ENCODE results near the gene PTGES2.

The PTGES2 gene

DNA sequence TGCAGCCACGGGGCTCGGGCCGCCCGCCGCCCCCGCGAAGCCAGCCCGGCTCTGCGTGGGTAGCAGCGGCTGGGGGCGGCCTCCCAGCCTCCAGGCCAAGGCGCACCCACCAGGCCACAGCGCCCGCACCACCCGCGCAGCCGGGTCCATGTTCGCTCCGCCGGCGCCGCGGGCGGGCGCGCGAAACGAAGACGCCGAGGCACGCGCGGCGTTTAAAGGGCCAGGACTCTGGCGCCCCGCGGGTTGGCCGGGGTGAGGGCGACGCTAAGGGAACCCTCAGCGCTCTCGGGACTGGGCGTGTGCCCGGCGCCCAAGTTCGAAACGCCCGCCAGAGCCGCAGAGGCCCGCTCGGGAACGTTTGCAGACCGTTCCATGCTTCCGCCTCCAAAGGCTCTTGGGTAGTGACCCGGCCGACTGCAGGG is at the start of gene PTGES2:
Gene PTGES2 (minus strand): TSS at position 162 of the 422 bp plus-strand sequence. CDS start 12 bp downstream, at position 150.
- peak; percentile 91 for DNase-seq

DNA sequence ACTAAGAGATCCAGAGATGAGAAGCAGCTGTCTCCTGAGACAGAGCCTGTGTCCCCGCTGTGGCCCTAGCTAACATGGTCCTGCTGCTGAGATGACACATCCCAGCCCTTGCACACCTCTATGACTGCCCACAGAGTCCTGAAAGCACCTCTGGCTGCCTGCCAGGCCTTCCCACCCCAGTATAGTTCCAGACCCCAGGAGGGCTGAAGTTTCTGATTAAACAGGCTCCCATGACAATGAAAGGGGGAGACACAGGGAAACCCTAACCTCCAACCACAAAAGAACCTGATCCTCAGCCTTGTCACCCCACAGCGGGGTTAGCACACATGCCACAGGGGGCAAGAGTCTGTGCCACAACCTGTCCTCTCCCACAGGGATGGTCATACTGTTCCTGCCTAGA is 48.2 kb upstream of the PTGES2 start:
- no peak for DNase-seq

DNA sequence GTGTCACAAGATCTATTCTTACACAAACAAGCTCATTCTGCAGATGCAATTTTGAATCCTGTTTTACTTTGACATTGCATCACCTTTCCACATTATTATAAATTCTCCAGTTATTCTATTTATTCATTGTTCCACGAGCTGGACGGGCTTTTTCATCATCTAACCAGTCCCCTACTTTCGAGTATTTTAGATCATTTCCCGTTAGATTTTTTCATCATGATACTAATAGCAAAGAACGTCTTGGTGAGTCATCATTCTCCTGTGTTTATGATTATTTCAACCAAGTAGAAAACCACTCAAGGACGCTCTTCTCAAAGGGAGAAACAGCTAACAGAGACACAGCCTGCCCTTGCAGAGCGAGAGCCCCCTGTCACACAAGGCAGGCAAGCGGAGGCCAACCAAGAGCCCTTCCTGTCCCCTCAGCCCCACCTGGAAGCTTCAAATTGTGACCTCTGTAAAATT is 47.6 kb upstream of the PTGES2 start:
- DNase-seq = no peak

DNA sequence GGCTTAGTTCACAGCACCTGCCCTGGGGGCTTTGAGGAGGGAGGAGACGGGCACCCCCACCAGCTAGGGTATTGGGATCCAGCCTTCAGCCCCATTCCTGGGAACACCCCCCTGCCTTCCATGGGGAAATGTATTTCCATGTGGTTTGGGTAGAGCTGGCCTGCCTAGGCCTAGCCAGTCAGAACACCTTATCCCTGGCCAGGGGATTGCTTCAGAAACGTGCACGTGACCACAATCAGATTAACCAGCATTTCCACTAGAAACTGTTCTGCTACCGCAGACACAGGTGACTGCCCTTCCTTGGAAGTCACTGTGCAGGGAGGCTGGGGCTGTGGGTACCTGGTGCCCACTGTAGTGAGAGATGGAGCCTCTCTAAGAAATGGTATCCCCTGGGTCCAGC is 46.5 kb upstream of the PTGES2 start:
- DNase-seq = no peak

DNA sequence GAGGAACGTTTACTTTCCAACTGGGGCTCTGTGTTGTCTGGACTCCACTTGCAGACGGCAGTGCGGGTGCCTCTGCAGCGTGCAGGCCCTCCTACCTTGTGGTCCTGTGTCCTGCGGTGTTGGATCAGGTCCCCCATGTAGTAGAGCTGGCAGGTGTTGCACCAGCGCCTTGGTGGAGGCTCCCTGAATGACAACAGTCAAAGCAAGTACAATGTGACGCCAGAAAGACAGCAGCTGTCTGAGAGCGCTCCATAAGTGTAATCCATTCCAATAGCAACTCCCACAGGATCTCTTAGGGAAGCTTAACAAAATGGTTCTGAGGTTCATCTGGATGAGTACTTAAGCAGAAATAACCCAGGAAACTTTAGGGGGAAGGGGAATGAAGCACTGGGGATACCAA is 42.4 kb upstream of the PTGES2 start:
- DNase-seq = no peak

DNA sequence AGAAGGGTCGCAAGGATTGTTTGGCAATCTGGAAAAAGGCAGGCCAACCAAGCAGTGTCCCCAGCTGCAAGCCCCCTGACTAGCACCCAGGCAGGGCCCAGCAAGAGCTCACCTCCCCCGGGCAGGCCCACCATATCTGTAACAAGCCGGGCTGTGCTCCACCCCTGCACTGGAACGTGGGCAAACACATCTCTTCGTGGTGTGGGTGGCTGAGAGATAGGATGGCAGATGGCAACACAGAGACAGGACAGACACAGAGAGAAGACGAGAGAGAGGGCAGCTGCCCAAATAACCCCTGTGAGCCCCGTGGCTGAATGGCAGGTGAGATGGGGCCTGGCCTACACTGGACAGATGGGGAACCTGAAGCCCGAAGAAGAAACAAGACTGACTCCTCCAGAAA is 42.0 kb upstream of the PTGES2 start:
- no peak for DNase-seq

DNA sequence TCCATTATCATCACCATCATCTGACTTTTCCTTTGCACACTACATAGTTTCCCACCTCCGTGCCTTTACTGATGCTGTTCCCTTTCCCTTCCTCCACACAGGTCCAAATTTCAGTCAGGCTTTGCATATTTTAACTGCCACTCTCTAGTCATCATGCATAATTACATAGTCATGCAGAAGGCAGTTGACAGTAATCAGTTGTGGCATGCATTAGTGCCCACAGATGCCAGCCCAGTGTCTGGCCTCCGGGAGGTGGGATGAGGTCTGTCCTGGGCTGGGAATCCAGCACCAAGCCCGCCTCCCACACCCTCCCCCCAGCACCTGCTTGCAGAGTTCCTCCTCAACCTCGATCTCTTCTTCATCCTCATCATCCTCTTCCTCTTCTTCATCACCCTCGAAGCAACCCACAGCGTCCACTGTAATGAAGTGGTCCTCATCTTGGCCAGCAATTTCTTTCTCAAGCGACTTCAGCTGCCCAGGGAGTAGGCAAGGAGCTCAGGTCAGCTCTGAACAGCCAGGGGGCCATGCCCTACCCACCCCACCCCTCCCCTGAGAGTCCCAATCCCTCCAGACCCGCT is 41.3 kb upstream of the PTGES2 start:
- DNase-seq = no peak

DNA sequence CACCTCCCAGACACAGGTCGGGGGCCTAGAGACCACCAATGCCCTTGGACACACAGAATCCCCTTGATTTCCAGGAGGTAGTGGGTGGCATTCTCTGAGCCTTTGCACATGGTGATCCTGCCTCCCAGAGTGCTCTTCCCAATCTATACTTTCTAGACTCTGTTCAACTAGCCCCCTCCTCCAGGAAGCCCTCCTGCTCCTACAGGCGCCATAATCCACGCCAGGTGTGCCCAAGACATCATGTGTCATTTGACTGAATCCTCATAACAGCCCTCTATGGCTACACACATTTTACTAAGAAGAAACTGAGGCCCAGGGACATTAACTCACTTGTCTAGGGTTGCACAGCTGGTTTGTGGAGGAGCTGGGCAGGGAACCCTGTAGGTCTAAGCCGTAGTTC is 39.7 kb upstream of the PTGES2 start:
- no peak for DNase-seq

DNA sequence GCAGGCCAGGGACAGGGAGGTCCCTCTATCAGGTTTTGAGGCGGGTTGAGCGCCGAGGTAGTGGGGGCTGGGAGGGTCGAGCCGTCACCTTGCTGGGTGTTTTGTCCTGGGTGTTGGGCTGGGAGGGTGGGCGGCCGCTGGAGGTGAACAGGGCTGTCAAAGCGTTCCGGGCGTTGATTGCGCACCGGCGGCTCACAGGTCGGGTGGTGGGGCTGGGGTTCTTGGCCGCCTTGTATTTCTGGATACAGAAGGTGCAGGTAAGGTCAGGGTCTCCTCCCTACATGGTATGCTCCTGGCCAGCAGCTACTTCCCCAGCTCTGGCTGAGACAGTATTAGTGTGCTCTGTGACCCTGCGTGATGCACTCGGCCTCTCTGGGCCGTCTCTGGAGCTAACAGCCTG is 38.6 kb upstream of the PTGES2 start:
- no peak for DNase-seq

DNA sequence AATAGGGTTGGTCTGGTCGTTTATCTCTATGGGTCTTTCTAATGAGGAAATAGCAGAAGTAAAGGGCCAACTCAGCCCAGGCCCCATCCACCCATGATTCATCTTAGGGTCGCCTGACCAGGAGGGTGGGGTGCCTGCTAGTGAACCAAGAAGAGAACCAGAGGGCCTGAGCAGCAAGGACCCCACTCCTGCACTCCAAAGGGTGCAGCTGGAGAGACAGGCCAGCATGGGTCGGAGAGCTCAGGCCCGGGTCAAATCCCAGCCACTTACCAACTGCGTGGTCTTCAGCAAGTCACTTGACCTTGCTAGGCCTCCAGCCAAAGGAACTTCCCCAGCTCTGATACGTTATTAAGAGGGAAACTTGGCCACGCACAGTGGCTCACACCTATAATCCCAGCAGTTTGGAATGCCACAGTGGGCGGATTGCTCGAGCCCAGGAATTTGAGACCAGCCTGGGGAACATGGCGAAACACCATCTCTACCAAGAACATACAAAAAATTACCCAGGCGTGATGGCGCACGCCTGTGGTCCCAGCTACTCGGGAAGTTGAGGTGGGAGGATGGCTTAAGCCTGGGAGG is 36.9 kb upstream of the PTGES2 start:
- no peak for DNase-seq

DNA sequence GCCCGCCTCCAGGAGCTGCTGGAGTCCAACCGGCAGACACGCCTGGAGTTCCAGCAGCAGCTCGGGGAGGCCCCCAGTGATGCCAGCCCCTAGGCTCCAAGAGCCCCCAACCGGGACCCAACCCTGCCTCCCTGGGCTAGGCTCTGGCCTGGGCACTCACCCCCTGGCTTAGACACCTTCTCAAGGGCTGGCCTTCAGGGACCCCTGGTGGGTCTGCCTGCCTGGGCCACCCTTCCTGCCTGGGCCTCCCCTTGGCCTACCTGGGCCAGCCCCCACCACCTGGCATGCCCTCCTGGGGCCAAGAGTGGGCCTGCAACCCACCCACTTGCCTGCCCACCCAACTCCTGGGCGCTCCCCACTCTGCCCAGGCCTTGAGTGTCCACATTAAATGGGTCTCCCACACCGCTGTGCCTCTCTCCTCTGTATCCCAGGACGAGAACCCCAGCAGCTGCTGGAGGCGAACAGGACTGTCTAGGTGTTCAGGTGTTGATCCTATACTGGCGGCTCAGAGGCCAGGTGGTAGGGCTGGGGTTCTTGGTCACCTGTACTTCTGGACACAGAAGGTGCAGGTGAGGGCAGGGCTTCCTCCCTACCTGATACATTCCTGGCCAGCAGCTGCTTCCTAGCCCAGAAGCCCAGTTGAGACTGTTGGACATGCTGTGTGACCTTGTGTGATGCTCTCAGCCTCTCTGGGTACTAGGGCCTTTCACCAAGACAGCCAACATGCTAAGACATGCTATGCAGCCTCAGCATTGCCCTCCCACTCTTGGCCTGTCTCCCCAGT is 36.2 kb upstream of the PTGES2 start:
- no peak for DNase-seq

DNA sequence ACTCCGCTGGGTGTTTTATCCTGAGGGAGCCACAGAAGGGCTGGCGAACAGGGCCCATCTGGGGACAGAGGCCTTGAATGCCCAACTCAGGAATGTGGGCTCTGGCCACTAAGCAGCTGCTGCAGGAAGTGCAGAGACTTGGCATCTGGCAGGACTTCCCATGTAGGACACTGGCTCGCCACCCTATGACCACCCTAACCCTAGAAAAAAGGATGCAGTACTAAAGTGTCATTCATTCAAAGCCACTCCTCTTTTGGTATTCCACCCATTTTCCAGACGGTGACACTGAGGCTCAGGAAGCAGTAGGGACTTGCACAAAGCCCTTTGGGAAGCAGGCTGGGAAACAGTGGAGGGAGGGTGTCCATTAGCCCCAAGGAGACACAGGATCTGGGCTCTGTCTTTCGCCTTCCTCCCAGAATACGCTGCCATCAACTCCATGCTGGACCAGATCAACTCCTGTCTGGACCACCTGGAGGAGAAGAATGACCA is 35.5 kb upstream of the PTGES2 start:
- DNase-seq = no peak

DNA sequence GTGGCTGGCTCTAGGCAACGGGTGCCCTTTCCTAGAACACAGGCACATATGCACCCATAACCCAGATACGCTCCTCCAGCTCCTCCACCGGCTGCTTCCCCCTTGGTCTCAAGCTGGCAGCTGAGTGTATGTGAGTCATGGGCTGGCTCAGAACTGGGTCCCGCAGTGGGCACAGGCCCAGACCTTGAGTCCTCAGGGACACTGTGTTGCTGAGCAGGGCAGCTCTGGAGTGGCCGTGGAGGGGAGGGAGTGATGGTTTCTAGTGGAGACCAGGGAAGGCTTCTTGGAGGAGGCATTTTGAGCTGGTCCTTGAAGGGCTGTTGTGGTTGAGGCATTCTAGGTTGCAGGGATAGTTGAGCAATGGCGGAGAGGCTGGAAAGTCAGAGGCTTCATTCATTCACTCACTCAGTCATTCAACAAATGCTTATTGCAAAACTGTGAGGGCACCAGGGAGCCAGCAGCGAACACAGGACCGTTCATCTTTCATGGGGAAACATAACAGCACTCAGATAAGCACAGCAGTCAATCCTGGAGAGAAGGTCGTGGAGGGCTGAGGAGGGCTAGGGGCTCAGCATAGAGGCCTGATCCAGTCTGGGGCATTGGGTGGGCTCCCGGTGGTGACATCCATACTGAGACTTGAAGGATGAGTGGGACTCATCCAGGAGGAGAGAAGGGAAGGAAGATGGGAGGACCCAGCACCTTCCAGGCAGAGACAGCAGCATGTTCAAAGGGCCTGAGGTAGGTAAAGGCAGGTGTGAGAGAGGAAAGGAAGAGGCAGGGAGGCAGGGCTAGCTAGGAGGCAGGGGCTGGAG is 34.9 kb upstream of the PTGES2 start:
- DNase-seq = no peak

DNA sequence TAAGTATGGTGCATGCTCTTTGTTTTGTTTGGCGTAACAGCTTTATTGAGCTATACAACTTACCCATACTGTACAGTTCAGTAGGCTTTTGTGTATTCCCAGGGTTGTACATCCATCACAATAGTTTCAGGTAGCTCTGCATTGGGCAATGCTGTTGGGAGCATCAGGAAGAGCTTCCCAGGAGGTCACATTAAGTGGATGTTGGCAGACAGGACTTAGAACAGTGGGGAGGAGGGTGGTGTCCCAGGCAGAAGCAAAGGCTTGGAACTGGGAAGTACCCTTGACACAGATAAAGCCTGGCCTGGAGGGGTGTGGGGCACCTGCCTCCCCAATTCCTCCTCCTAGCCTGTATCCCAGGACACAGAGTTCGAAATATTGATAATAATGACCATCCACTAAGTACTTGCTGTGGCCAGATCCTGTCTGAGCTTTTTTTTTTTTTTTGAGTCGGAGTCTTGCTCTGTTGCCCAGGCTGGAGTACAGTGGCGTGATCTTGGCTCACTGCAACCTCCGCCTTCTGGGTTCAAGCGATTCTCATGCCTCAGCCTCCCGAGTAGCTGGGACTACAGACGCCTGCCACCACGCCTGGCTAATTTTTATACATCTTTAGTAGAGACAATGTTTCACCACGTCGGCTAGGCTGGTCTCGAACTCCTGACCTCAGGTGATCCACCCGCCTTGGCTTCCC is 33.8 kb upstream of the PTGES2 start:
- no peak for DNase-seq

DNA sequence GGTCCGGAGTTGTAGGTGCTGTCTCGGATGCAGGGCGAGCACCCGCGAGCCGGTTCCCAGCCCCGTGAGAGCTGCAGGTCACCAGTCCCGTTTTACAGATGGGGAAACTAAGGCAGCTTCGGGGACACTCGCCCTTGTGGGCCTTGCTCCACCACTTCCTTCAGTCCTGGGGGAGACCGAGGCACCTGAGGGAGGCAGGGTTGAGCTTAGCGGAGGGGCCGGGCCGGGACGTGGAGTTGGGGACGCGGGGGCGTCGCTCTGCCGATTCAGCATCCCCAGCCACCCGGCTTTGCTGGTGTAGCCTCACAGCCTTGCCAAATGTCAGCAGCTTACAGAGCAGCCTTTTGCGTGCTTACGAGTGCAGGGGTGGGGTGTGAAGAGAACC is 33.1 kb upstream of the PTGES2 start:
- DNase-seq = peak; percentile 86

DNA sequence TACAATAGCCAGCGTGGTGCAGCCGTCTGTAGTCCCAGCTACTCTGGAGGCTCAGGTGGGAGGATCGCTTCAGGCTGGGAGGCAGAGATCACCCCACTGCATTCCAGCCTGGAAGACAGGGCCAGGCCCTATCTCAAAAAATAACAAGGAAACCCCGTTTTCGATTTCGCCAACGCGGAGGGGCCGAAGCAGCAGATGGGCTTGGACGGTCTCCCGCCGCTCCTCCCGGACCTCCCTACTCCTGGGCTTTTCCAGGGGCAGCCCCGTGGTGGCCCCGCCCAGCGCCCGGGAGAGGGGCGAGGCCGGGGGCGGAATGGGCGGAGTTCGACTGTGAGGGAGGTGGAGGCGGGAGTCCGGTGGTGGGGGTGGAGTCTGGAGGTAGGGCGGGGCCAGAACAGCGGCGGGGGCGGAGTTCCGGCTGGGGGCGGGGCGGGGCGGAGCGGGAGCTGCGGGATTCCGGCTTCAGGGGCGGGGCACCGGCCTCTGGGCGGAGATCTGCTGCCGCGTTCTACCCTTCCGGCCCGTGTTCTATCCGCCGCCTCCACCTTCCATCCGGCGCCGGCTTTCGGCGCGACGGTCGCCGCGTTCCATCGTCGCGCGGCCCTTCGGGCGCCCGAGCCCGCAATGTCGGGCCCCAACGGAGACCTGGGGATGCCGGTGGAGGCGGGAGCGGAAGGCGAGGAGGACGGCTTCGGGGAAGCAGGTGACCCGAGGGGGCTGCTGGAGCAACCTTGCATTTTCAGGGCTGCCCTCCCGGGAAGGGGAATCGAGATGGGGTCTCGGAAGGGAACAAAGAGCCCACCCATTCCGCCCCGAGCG is 32.5 kb upstream of the PTGES2 start, which contains the start of gene BBLN:
Gene BBLN (plus strand): TSS at position 482 of the 819 bp plus-strand sequence. CDS start 143 bp downstream, at position 625.
- DNase-seq = peak; percentile 97

DNA sequence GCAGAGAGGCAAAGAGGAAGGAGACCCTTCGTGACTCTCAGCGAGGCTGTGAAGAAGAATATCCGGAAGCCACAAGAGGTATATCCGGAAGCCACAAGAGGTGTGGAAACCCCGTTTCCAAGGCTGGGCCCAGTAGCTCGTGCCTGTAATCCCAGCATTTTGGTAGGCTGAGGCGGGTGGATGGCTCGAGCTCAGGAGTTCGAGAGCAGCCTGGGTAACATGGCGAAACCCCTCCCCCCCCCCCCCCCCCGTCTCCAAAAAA is 31.9 kb upstream of the PTGES2 start:
- peak; percentile 77 for DNase-seq

DNA sequence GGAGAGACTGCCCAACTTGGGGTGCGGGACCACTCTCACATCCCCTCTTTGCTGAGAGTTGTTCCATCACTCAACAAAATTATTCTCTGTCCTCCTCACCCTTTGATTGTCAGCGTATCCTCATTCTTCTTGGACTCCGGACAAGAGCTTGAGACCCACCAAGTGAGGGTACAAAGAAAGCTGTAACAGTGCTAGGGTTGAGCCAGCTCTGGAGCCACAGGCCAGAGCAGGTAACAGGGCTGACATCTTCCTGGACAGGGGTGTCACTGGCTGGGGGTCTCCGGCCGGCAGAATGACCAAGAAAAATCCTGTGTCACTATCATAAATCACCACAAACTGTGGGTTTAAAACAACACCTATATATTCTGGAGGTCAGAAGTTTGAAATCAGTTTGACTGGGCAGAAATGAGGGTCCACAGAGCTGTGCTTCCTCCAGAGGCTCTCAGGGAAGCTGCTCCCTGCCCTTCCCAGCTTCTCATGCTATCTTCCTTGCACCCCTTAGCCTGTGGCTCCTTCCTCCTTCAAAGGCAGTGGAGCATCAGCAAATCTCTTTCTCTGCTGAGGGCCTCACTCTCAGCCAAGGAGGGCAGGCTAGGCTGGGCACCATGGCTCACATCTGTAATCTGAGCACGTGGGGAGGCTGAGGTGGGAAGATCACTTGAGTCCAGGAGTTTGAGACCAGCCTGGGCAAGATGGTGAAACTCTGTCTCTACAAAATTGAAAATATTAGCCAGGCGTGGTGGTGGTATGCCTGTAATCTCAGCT is 28.4 kb upstream of the PTGES2 start:
- no peak for DNase-seq

DNA sequence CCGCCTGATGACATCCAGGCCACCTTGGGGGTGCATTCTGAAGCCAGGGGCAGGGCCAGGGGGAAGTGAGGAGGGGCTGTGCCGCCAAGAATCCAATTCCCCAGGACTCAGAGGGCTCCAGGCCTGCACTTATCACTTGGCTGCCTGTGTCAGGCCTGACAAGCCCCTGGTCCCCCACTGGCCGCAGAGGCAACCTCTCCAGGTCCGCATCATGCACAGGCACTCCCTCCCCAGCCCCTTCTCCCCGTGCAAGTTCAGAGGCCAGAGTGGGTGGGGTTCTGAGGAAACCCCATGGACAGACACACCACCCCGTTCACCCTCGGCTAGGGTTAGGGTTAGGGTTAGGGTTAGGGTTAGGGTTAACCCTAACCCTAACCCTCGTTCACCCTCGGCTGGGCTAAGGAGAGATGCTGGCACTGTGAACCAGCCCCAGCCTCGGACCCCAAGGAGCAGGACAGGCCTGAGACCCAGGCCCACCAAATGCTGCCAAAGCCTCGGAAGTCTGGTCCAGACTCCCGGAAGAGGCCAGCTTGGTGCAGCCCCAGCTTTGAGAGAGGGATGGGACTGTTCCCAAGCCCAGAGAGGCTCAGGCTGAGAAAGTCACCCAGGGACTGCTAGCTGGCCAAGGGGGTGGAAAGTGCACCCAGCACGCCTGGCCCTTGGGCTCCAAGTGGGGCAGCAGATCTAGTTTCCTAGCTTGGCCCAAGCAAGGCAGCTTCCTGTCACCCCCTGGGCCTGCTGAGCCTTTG is 26.6 kb upstream of the PTGES2 start:
- no peak for DNase-seq
